ENCODE measurements around the gene LAMB1.

LAMB1 gene

GRCh38 chr7:107998150-107998549 is 4.8 kb downstream of the LAMB1 start:
- no peak for DNase-seq

GRCh38 chr7:107996072-107996882 is 6.7 kb downstream of the LAMB1 start:
- no peak for DNase-seq

DNA sequence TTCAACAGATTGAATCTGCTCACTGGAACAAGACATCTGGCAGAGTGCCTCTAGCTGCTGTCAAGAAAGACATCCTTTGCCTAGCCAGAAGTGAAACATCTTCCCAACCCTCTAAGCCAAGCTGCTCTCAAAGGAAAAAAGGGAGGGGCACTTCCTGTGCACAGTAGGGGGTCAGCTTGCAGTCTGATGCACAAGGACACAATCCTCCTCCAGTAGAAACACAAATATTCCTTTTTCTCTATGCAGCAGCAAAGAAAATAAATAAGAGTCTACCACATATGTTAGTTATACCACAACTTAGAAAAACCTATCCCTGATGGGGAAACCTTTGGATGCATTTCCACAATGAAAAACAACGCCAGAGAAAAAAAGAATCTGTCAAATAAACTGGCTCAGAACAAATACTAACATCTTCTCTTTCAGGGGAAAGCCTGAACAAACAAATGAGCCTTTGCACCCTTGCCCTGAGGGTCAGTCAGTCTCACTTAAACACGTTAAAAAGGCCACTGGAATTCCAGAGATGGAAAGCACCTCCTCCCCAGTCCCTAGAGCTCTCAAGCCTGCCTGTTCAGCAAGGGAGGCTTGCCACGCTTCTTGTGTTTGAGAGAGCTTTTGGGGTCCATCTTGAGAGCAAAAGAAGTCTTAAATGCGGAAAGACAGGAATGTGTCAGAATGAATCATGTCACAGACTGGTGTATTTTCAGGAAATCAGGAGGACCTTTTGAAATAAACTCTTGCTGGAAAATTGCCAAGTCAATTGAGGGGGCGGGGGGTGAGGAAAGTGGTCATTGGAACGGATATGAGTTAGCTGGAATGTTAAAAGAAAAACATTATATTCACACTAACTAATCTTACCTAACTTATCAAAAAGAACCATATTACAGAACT is 7.5 kb downstream of the LAMB1 start:
- DNase-seq, result no peak

DNA sequence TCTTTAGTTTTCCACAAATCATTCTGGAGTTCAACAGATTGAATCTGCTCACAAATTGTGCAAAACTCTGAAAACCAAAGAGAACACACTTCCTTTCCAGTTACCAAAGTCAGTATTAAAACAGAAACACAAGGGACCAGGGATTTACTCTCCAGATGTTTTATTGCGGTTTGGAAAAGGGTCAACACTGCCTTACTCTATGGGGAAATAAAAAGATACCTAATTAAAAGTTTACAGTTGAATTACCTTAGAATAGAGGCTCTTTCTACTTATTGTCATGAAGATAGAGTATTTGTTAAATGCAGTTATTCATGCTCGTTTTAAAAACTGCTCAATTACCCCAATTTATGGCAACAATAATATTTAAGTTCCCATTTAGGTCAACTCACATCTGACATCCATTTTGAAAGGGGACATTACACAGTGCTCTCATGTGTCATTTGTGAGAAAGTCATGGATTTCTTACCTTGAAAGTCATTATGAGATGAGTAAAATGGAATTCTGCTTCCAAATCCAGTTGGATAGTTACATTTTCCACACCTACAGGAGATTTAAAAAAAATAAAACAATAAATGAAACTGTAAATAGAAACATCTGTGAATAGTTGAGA is 8.4 kb downstream of the LAMB1 start:
- DNase-seq, result no peak

DNA sequence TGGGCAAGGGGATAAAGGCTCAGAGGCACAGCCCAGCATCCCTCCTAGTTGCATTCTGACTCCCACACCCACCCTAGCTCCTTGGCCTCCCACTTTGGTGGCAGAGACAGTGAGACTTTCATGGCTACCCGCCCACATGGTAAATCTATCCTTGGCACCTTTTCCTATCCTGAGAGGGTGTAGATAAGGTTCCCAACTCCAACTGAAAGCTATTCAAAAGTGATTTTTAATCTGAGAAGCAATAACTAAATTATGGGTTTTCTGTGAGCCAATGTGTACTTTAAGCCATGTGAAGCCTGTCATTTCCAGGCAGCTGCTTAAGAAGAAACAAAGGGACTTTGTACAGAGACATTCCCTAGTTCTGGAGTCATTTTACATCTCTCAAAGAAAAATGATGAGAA is 9.1 kb downstream of the LAMB1 start:
- DNase-seq, result no peak

GRCh38 chr7:107989618-107990373 is 13.2 kb downstream of the LAMB1 start:
- DNase-seq, result no peak

GRCh38 chr7:107982918-107983389 is 20.0 kb downstream of the LAMB1 start:
- DNase-seq, result no peak

- DNase-seq, result no peak
Measured at GRCh38 chr7:107982042-107982840, 20.7 kb downstream of the LAMB1 start.

- DNase-seq, result no peak
Measured at GRCh38 chr7:107981466-107981865, 21.5 kb downstream of the LAMB1 start.

- no peak for DNase-seq
Measured at GRCh38 chr7:107980671-107981190, 22.2 kb downstream of the LAMB1 start.

DNA sequence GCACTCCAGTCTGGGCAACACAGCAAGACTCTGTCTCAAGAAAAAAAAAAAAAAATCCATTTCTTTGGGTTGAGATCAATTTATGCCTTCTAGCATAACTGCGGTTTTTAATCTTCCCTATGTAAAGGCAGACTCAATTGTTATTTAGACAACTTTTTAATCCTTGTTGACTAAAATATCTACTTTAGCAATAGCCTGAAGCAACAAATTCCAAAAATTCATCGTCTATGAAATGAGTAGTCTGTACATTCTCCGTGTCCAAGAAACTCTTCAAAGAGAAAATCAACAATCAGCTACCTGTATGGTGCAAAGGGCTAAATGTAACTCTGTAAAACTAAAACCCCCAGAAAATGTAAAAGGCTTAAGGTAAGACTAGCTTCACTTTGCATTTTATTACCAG is 22.8 kb downstream of the LAMB1 start:
- DNase-seq, result no peak

DNA sequence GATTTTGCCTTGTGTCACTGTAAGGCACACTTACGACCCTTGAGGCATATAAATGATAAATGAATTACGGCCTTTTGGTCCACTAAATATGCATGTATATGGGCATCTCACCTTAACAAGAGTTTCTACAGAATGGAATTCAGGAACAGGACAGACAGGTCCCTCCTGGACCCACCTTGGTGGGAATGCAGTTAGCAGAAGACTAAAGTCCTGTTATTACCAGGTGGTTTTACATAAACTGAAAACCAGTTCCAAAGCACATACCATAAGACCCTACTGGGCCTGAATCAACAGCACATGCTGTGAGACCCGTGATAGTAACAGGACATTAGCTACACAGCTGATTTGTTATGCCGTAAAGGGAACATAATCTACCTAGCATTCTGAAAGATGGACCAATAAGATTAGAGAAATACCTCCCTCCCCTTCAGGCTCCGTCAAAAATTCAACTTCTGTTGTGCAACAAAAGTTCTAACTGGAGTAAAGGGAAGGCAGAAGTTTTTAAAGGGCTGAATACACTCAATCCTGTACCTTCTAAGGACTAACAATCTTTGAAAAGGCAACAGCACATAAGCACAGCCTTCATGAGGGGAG is 24.0 kb downstream of the LAMB1 start:
- DNase-seq, result no peak

DNA sequence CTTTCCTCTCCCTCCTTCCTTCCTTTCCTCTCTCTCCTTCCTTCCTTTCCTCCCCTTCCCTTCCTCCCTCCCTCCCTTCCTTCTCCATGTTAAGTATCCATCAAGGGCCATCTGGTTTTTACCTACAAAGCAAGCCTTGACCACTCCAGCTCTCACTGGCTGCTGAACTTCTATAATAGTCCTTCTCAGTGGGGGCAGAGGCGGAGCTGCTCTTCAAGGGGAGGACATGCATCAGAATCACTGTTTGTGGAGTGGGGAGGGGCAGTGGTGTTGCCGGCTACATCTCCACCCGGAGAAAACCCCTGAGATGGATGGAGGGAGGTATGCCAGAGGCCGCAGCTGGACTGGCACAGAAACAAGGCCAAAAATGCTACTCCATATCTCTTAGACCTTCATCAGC is 25.9 kb downstream of the LAMB1 start:
- no peak for DNase-seq

DNA sequence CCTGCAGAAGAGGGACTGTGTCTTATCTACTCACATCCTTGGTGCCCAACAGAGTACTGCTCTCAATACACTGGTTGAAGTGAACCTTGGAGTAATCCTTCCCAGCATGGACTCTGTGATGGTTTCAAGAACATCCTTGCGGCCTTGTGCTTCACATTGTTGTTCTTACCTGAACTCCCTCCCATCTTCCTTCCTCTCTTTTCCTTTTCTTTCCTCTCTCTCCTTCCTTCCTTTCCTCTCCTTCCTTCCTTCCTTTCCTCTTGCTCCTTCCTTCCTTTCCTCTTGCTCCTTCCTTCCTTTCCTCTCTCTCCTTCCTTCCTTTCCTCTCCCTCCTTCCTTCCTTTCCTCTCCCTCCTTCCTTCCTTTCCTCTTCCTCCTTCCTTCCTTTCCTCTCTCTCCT is 26.3 kb downstream of the LAMB1 start:
- DNase-seq, result no peak

GRCh38 chr7:107975394-107976013 is 27.5 kb downstream of the LAMB1 start:
- no peak for DNase-seq

DNA sequence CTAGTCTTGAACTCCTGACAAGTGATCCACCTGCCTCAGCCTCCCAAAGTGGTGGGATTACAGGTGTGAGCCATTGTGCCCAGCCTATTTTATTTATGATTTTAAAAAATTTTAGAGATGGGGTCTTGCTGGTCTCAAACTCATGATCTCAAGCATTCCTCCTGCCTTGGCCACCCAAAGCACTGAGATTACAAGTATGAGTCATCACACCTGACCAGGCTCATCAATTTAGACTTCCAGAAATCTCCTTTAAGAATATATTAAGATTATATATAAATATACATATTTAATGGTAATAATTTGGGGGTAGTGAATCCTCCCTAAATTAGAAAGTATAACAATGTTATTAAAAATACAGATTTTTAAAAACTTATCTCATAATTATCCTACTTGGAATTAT is 29.1 kb downstream of the LAMB1 start:
- DNase-seq, result no peak

- no peak for DNase-seq
Measured at GRCh38 chr7:107972941-107973376, 30.0 kb downstream of the LAMB1 start.

DNA sequence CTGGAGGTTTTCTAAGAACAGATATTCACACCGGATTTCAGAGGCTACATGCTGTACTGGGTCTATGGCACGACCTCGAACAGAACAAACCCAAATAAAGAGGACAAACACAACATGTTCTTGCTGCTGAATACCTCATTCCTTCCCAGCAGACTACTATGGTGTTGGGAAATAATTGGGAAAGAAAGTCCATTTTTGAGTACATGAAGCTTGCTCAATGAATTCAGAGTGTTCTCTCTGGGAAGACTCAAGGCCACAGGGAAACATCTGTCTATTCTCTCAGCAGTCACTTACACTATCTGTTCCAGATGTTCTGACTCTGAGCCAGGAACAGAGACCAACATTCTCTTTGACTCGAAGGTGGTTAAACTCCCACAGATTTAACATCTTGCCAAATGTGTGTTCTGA is 30.9 kb downstream of the LAMB1 start:
- DNase-seq, result no peak

DNA sequence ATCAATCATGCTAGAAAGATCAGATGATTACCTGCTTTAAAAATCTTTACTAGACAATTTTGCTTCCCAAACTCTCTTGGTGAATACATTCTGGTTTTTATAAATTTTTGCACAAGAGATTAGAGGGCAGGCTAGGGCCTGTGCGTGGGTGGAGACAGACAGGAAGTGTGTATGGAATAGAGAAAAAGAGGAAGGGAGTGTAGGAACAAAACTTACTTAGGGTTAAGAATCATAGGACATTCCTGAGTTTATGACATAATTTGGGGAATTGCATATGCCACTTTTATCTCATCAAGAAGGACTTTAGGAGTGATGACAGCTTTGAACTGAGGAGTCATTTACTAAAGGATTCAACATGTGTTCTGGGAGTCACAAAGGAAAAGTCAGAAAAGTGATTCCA is 31.3 kb downstream of the LAMB1 start:
- no peak for DNase-seq

- no peak for DNase-seq
Measured at GRCh38 chr7:107971100-107971499, 31.9 kb downstream of the LAMB1 start.

DNA sequence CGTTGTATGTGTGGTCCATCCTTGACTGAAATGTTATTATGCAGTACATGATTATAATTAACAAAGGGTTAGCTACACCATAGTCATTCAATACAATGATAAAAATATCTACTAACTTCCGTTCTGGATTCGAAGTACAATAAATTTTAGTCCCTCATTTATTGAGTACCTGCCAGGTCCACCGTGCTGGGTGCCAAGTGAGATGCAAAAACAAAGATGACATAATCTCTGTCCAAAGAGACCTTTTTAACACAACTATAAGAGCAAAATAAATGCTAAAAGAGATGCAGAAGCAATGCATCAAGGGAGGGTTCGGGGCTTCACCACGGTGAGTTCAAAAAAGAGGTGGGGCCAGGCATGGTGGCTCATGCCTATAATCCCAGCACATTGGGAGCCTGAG is 33.1 kb downstream of the LAMB1 start:
- no peak for DNase-seq
